Frontal cortex (tissue), 4 donors: ENCODE measurements around the gene UBE2I. TPM values are rescaled to one million over a fixed set of nuclear protein-coding genes. Genes with fewer than 3 reads are reported as not detected.

Experiments used
- DNase-seq, 2 donors: peaks; one replicate each; pipeline ENCODE4 v3.0.0; 2012; ENCODE audit warnings: low spot score in 2 of 2
- FAIRE-seq: peaks from 2 replicates; lab custom pipeline; 2012; peaks lifted over from hg19 to GRCh38; lab: Jason Lieb, UNC
- total RNA-seq: library from RNA; depleted of rRNA; stranded (reverse); fragments of >200 nt; gene quantifications from one replicate; pipeline ENCODE4 v1.2.3, GENCODE V29; 2014
- donor health status: control.
- donor health status: control.
- donor health status: control.

The UBE2I gene
- total RNA-seq, 1 donor from 2014 or later: 48.5 TPM

GRCh38 chr16:1374418-1375297 lies 65.2 kb downstream of the UBE2I start:
- FAIRE-seq (no peak), DNase-seq (no peak)

- no peak for FAIRE-seq
These were observed 65.8 kb downstream of the UBE2I start for GRCh38 chr16:1375298-1375640.

GRCh38 chr16:1375741-1376410 lies 66.4 kb downstream of the UBE2I start:
- FAIRE-seq: no peak
- no peak for DNase-seq

More at GRCh38 chr16:1375298-1375640, 65.8 kb downstream of the UBE2I start:
- DNase-seq: no peak

Other genes starting within 250 kb of the UBE2I start
- not detected for gene SSTR5, start 236.9 kb upstream of the UBE2I start, total RNA-seq
- gene C1QTNF8, start 213.4 kb upstream of the UBE2I start, total RNA-seq: not detected
- gene CACNA1H, start 156.5 kb upstream of the UBE2I start, total RNA-seq: 14.7 TPM
- gene TPSG1, start 84.4 kb upstream of the UBE2I start, total RNA-seq: not detected
- not detected for gene TPSB2, start 79.5 kb upstream of the UBE2I start, total RNA-seq
- gene TPSAB1, start 68.9 kb upstream of the UBE2I start, total RNA-seq: not detected
- not detected for gene TPSD1, start 53.6 kb upstream of the UBE2I start, total RNA-seq
- gene BAIAP3, start 24.0 kb downstream of the UBE2I start, total RNA-seq: 11.4 TPM
- gene TSR3, start 42.2 kb downstream of the UBE2I start, total RNA-seq: 39.5 TPM
- 17.9 TPM for gene GNPTG, start 42.3 kb downstream of the UBE2I start, total RNA-seq
- gene UNKL, start 105.1 kb downstream of the UBE2I start, total RNA-seq: 8.2 TPM
- gene UQCC4, start 111.1 kb downstream of the UBE2I start, total RNA-seq: 13.5 TPM
- gene PERCC1, start 121.4 kb downstream of the UBE2I start, total RNA-seq: not detected
- 0.41 TPM for gene CCDC154, start 134.9 kb downstream of the UBE2I start, total RNA-seq
- gene CLCN7, start 165.4 kb downstream of the UBE2I start, total RNA-seq: 29.3 TPM
- not detected for gene PTX4, start 179.3 kb downstream of the UBE2I start, total RNA-seq
- gene TELO2, start 183.7 kb downstream of the UBE2I start, total RNA-seq: 14.3 TPM
- 3.7 TPM for gene TMEM204, start 224.0 kb downstream of the UBE2I start, total RNA-seq